A549 (cell line): ENCODE measurements around the gene ATP8A2. TPM values are rescaled to one million over a fixed set of nuclear protein-coding genes. Genes with fewer than 3 reads are reported as not detected.

Experiments
- ATAC-seq, 2 experiments: fragments of 200-7000 bp in 1 of 2; fragments of >200 bp in 1 of 2; cut with Nextera tagmentation in 1 of 2; cut with Tn5 transposase in 1 of 2; 3 replicates each; pipeline versions ENCODE4 v1.8.0 to v1.9.1; 2018 to 2020; ENCODE audit warnings: mild to moderate bottlenecking in 1 of 2, moderate library complexity in 1 of 2
- CTCF ChIA-PET: fragments of 300-600 bp; sonication (Branson Sonifier 250); formaldehyde crosslinking; extraction: SDS; loops from one replicate; lab custom pipeline; 2021; ENCODE audit warnings: antibody characterized with exemption, inconsistent platforms; lab: Yijun Ruan, JAX
- POLR2A ChIA-PET: fragments of 350-600 bp; formaldehyde crosslinking; extraction: SDS; loops from one replicate; lab custom pipeline; 2021; ENCODE audit warnings: antibody characterized with exemption, inconsistent platforms; lab: Yijun Ruan, JAX
- DNase-seq, 2 experiments: peaks; one replicate each; pipeline versions ENCODE4 v3.0.0 to v3.0.0-alpha.2; 2011 to 2016; ENCODE audit warnings: low read depth in 1 of 2, low spot score in 1 of 2
- FAIRE-seq: peaks from 2 replicates; lab custom pipeline; 2011; peaks lifted over from hg19 to GRCh38; lab: Jason Lieb, UNC
- H3K27ac ChIP-seq, 2 experiments: fragments of >200 bp; sonication (Bioruptor Twin); formaldehyde crosslinking; 3 replicates each; pipeline ENCODE4 v1.5.1; 2016 to 2017
- H3K4me1 ChIP-seq: fragments of >200 bp; sonication (Bioruptor Twin); formaldehyde crosslinking; 3 replicates; pipeline ENCODE4 v1.6.1; 2016
- H3K4me2 ChIP-seq: fragments of >200 bp; sonication (Bioruptor Twin); formaldehyde crosslinking; 3 replicates; pipeline ENCODE4 v1.6.1; 2016
- H3K4me3 ChIP-seq: fragments of >200 bp; sonication (Bioruptor Twin); formaldehyde crosslinking; 3 replicates; pipeline ENCODE4 v1.5.1; 2016
- H3K9me3 ChIP-seq: fragments of >200 bp; sonication (Bioruptor Twin); formaldehyde crosslinking; 3 replicates; pipeline ENCODE4 v1.6.1; 2016
- BCL3 ChIP-seq: fragments of >200 bp; sonication (Bioruptor Twin); formaldehyde crosslinking; IDR thresholded peaks from 3 replicates; pipeline ENCODE4 v1.6.1; 2016
- CEBPB ChIP-seq, 2 experiments: fragments of >200 bp in 1 of 2; sonication (Bioruptor Twin) in 1 of 2; formaldehyde crosslinking in 1 of 2; IDR thresholded peaks; 2 replicates each; pipeline ENCODE4 v1.6.1; 2012 to 2016
- CHD4 ChIP-seq: fragments of 200-600 bp; sonication (generic); IDR thresholded peaks from 2 replicates; pipeline ENCODE4 v1.6.1; 2016; ENCODE audit warnings: antibody characterized with exemption, mild to moderate bottlenecking, borderline replicate concordance
- ELK1 ChIP-seq: fragments of 150-350 bp; IDR thresholded peaks from 2 replicates; pipeline ENCODE4 v1.6.1; 2014; ENCODE audit warnings: low read depth, mild to moderate bottlenecking, low read length
- ESRRA ChIP-seq: fragments of 150-350 bp; IDR thresholded peaks from 2 replicates; pipeline ENCODE4 v1.6.1; 2014; ENCODE audit warnings: mild to moderate bottlenecking, low read length, borderline replicate concordance
- FOSL2 ChIP-seq, 2 experiments: fragments of 450-650 bp in 1 of 2; fragments of >200 bp in 1 of 2; sonication (Bioruptor Twin) in 1 of 2; formaldehyde crosslinking; IDR thresholded peaks; 2 replicates each; pipeline versions ENCODE4 v1.5.0 to v1.6.1; 2016 to 2020; ENCODE audit warnings: mild to moderate bottlenecking in 1 of 2, moderate library complexity in 1 of 2
- HOXA7 ChIP-seq: fragments of 250-450 bp; sonication (Bioruptor Pico); IDR thresholded peaks from 2 replicates; pipeline ENCODE4 v1.5.0; 2020; ENCODE audit warnings: mild to moderate bottlenecking, moderate library complexity
- HOXB13 ChIP-seq: fragments of 250-450 bp; sonication (Bioruptor Pico); IDR thresholded peaks from 2 replicates; pipeline ENCODE4 v1.5.0; 2020; ENCODE audit warnings: low read depth, mild to moderate bottlenecking, moderate library complexity
- HOXB5 ChIP-seq: fragments of 250-450 bp; sonication (Bioruptor Pico); IDR thresholded peaks from 2 replicates; pipeline ENCODE4 v1.5.0; 2020; ENCODE audit warnings: mild to moderate bottlenecking, moderate library complexity
- JUNB ChIP-seq: fragments of >200 bp; sonication (Bioruptor Twin); formaldehyde crosslinking; IDR thresholded peaks from 2 replicates; pipeline ENCODE4 v1.6.1; 2016
- KDM1A ChIP-seq: fragments of 200-600 bp; sonication (generic); IDR thresholded peaks from 2 replicates; pipeline ENCODE4 v1.6.1; 2016; ENCODE audit warnings: low read depth, mild to moderate bottlenecking
- MAZ ChIP-seq: fragments of 150-350 bp; IDR thresholded peaks from 2 replicates; pipeline ENCODE4 v1.6.1; 2014; ENCODE audit warnings: antibody characterized with exemption, low read depth, low read length, borderline replicate concordance
- MYC ChIP-seq: IDR thresholded peaks from 2 replicates; pipeline ENCODE4 v1.6.1; 2012; ENCODE audit warnings: mild to moderate bottlenecking, inconsistent platforms, low read length, improper control_type of control experiment, borderline replicate concordance
- NR3C1 ChIP-seq: fragments of >200 bp; sonication (Bioruptor Twin); formaldehyde crosslinking; IDR thresholded peaks from 3 replicates; pipeline ENCODE4 v1.6.1; 2017
- POLR2A ChIP-seq: IDR thresholded peaks from 2 replicates; pipeline ENCODE4 v1.6.1; 2012; ENCODE audit warnings: mild to moderate bottlenecking, low read length
- RFX5 ChIP-seq: fragments of 450-650 bp; IDR thresholded peaks from 2 replicates; pipeline ENCODE4 v1.7.1; 2014; ENCODE audit warnings: antibody characterized with exemption, mild to moderate bottlenecking, moderate library complexity
- TFCP2L1 ChIP-seq: fragments of 250-450 bp; sonication (Bioruptor Pico); IDR thresholded peaks from 2 replicates; pipeline ENCODE4 v1.5.0; 2021; ENCODE audit warnings: mild to moderate bottlenecking
- ZC3H11A ChIP-seq: fragments of 450-650 bp; IDR thresholded peaks from 2 replicates; pipeline ENCODE4 v1.6.1; 2014; ENCODE audit warnings: antibody characterized with exemption, mild to moderate bottlenecking
- ZNF302 ChIP-seq: fragments of 250-450 bp; sonication (Bioruptor Pico); IDR thresholded peaks from 2 replicates; pipeline ENCODE4 v1.9.0; 2021; ENCODE audit warnings: inconsistent platforms, mild to moderate bottlenecking, moderate library complexity
- WGBS: methylation state at CpG from one replicate; pipeline ENCODE4 v1.1.6; 2017; ENCODE audit errors: missing lambda C conversion rate; 5-methylcytosine and 5-hydroxymethylcytosine counted together
- polyA plus RNA-seq, 4 experiments: library from polyadenylated mRNA; depleted of rRNA in 3 of 4; stranded (reverse); fragments of >200 nt; fragmentation: RNase III in 1 of 4; extraction: RNeasy Plus Mini Kit Qiagen cat#74134 plus additional on column Dnase treatment in 1 of 4; gene quantifications; 2 replicates in 3 of 4; 3 replicates in 1 of 4; pipeline ENCODE4 v1.2.3, GENCODE V29; 2011 to 2017
- TF ChIP-seq, protein P1 (sequence below): fragments of >200 bp; sonication (Bioruptor Twin); formaldehyde crosslinking; IDR thresholded peaks from 2 replicates; pipeline ENCODE4 v1.6.1; 2016
- TF ChIP-seq, protein P2 (sequence below): fragments of 250-450 bp; sonication (Bioruptor Pico); IDR thresholded peaks from 2 replicates; pipeline ENCODE4 v1.5.0; 2021; ENCODE audit warnings: mild to moderate bottlenecking, moderate library complexity, borderline replicate concordance
- TF ChIP-seq, protein P3 (sequence below): fragments of 250-450 bp; sonication (Bioruptor Pico); IDR thresholded peaks from 2 replicates; pipeline ENCODE4 v1.5.0; 2020; ENCODE audit warnings: low read depth, mild to moderate bottlenecking, moderate library complexity

Gene ATP8A2
- polyA plus RNA-seq, 2 of the 4 experiments (the other 2 are of a cell fraction) = 0.03 TPM; not detected in 1

DNA sequence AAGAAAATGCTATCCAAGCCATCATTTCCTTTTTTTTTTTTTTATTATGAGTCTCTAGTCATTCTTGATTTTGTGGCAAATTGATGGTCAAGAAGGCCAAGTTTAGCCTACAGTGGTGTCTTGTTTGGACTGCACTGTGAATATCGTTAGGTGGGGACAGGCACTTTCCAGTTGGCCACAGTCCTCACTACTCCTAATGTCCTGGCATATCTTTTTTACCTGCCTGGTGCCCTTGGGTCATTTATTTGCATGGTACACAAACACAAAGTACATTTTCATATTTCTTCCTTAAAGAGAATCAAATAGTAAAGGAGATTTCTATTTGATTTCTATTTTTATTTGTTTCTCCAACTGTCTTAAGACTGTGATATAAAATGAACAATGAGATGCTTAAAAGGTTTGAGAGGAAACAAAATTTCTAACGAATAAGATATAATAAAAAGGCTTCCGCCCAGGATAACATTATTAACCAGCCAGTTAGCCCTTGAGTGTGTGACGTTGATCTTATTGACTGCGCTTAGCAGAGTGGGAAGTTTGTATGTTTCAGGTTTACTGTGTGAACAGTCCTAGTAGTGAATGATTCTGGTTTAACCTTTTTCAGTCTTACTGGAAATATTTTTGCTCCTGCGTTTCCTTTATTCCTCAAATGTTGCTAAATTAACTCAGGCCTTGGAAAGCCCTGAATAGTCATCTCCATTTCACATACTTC is 312.0 kb downstream of the ATP8A2 start:
- 33% methylated on average over 6 of the region's 6 CpGs for WGBS
- H3K4me1 ChIP-seq = no peaks in the 10 kb centered on the region
- ChIA-PET POLR2A (no interaction called here), CTCF (no interaction called here)
- H3K9me3 ChIP-seq = no peaks in the 10 kb centered on the region
- ATAC-seq (no peak), DNase-seq (no peak), FAIRE-seq (no peak)
- H3K4me2 ChIP-seq = no peak overlapping the region
- no peak overlapping the region for H3K27ac ChIP-seq
- TF ChIP-seq KDM1A (no peak), NR3C1 (no peak), JUNB (no peak), ZC3H11A (no peak), MYC (no peak), ELK1 (no peak)
- TF ChIP-seq, protein P1, sequence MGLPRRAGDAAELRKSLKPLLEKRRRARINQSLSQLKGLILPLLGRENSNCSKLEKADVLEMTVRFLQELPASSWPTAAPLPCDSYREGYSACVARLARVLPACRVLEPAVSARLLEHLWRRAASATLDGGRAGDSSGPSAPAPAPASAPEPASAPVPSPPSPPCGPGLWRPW = no peak
- no peak overlapping the region for H3K4me3 ChIP-seq

DNA sequence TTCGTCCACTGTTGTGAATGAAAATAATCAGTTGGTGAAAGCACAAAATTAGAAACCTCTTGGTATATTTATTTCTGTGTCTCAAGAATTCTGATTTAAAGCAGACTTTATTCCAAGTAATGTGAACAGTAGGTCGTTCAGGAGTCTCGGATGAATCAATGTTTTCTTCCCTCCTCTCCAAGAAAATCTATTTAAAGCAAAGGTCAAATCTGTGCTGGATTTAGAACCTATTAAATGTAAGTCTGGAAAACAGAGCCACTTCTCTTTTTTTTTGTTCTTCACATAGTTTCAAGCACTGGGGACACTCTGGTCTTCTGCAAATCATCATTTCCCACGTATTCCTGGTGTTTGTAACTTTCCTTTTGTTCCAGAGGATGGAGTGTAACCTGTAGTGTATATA is 312.7 kb downstream of the ATP8A2 start:
- H3K4me1 ChIP-seq = no peaks in the 10 kb centered on the region
- H3K4me2 ChIP-seq = no peak overlapping the region
- no peak for ATAC-seq
- H3K27ac ChIP-seq = no peak overlapping the region
- POLR2A ChIA-PET = no interaction called here
- no peaks in the 10 kb centered on the region for H3K9me3 ChIP-seq
- H3K4me3 ChIP-seq = no peak overlapping the region
- 17% methylated on average over 4 of the region's 4 CpGs for WGBS
- TF ChIP-seq MAZ = no peak
- TF ChIP-seq NR3C1 = no peak
- no peak for TF ChIP-seq CHD4
- TF ChIP-seq CEBPB (IDR thresholded peaks at IDR 0.05) = no peak
- TF ChIP-seq RFX5 = no peak
- no peak for TF ChIP-seq TFCP2L1 (CRISPR knock-in tag)
- no peak for TF ChIP-seq HOXB13 (CRISPR knock-in tag)
- TF ChIP-seq, protein P2, sequence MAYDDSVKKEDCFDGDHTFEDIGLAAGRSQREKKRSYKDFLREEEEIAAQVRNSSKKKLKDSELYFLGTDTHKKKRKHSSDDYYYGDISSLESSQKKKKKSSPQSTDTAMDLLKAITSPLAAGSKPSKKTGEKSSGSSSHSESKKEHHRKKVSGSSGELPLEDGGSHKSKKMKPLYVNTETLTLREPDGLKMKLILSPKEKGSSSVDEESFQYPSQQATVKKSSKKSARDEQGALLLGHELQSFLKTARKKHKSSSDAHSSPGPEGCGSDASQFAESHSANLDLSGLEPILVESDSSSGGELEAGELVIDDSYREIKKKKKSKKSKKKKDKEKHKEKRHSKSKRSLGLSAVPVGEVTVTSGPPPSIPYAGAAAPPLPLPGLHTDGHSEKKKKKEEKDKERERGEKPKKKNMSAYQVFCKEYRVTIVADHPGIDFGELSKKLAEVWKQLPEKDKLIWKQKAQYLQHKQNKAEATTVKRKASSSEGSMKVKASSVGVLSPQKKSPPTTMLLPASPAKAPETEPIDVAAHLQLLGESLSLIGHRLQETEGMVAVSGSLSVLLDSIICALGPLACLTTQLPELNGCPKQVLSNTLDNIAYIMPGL (CRISPR knock-in tag) = no peak
- no peak for TF ChIP-seq FOSL2 (IDR thresholded peaks at IDR 0.05)
- no peak for TF ChIP-seq FOSL2 (CRISPR knock-in tag; IDR thresholded peaks at IDR 0.05)
- no peak for TF ChIP-seq POLR2A
- TF ChIP-seq, protein P3, sequence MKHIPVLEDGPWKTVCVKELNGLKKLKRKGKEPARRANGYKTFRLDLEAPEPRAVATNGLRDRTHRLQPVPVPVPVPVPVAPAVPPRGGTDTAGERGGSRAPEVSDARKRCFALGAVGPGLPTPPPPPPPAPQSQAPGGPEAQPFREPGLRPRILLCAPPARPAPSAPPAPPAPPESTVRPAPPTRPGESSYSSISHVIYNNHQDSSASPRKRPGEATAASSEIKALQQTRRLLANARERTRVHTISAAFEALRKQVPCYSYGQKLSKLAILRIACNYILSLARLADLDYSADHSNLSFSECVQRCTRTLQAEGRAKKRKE (CRISPR knock-in tag) = no peak
- TF ChIP-seq HOXB5 (CRISPR knock-in tag) = no peak
- TF ChIP-seq ZC3H11A = no peak
- no peak for TF ChIP-seq KDM1A
- TF ChIP-seq ESRRA = no peak
- TF ChIP-seq HOXA7 (CRISPR knock-in tag) = no peak
- no peak for TF ChIP-seq ZNF302 (CRISPR knock-in tag)
- TF ChIP-seq BCL3 = no peak
- TF ChIP-seq, all 56 proteins: peak for 0
- no peak for FAIRE-seq
- CTCF ChIA-PET = no interaction called here
- no peak for DNase-seq
